Bronchial epithelial cell (primary cell): ENCODE measurements around the gene POC5. TPM values are rescaled to one million over a fixed set of nuclear protein-coding genes. Genes with fewer than 3 reads are reported as not detected.

Source experiments
- DNase-seq: peaks from one replicate; pipeline ENCODE4 v3.0.0-alpha.2; 2010; ENCODE audit warnings: low read depth
- FAIRE-seq: peaks from 2 replicates; lab custom pipeline; 2011; peaks lifted over from hg19 to GRCh38; lab: Jason Lieb, UNC
- H3K27me3 ChIP-seq: 2 replicates; pipeline ENCODE4 v1.5.1; 2011; ENCODE audit warnings: low read length; ENCODE audit not compliant: control insufficient read depth, insufficient read depth
- H3K36me3 ChIP-seq: 2 replicates; pipeline ENCODE4 v1.5.1; 2011; ENCODE audit warnings: low read length; ENCODE audit not compliant: control insufficient read depth, insufficient read depth
- H3K4me3 ChIP-seq: 2 replicates; pipeline ENCODE4 v1.5.1; 2011; ENCODE audit warnings: mild to moderate bottlenecking, low read depth, low read length, control low read depth
- total RNA-seq: library from RNA; depleted of rRNA; stranded (reverse); fragments of >200 nt; gene quantifications from 2 replicates; pipeline ENCODE4 v1.2.1, GENCODE V29; 2014
- TF ChIP-seq, protein P1 (sequence below): IDR thresholded peaks from 2 replicates; pipeline ENCODE4 v1.5.1; 2011; ENCODE audit warnings: mild to moderate bottlenecking, moderate library complexity, low read length, control low read depth, inconsistent platforms; ENCODE audit not compliant: insufficient read depth, severe bottlenecking

Gene POC5
- total RNA-seq, 1 donor from 2014 or later: 16.3 TPM

DNA sequence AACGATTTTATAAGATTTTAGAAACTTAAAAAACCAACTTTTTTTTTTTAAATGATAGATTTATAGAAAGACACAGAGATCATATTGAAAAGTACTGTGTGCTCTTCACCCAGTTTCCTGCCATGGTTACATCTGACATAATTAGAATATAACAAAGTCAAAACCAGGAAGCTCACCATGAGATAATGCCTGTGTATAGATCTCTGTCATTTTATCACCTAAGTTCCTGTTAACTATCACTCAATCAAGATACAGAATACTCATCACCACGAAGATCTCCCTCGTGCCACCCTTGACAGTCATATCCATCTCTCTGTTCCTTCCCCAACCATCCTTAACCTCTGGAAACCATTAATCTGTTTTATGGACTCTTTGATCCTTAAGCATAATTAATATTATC is 39.1 kb downstream of the POC5 start:
- Histone ChIP-seq H3K4me3 (no peak overlapping the region), H3K27me3 (no peaks in the 10 kb centered on the region), H3K36me3 (peaks cover 2% of the 10 kb centered on the region)
- DNase-seq (no peak), FAIRE-seq (no peak)
- TF ChIP-seq, protein P1, sequence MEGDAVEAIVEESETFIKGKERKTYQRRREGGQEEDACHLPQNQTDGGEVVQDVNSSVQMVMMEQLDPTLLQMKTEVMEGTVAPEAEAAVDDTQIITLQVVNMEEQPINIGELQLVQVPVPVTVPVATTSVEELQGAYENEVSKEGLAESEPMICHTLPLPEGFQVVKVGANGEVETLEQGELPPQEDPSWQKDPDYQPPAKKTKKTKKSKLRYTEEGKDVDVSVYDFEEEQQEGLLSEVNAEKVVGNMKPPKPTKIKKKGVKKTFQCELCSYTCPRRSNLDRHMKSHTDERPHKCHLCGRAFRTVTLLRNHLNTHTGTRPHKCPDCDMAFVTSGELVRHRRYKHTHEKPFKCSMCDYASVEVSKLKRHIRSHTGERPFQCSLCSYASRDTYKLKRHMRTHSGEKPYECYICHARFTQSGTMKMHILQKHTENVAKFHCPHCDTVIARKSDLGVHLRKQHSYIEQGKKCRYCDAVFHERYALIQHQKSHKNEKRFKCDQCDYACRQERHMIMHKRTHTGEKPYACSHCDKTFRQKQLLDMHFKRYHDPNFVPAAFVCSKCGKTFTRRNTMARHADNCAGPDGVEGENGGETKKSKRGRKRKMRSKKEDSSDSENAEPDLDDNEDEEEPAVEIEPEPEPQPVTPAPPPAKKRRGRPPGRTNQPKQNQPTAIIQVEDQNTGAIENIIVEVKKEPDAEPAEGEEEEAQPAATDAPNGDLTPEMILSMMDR: no peak

DNA sequence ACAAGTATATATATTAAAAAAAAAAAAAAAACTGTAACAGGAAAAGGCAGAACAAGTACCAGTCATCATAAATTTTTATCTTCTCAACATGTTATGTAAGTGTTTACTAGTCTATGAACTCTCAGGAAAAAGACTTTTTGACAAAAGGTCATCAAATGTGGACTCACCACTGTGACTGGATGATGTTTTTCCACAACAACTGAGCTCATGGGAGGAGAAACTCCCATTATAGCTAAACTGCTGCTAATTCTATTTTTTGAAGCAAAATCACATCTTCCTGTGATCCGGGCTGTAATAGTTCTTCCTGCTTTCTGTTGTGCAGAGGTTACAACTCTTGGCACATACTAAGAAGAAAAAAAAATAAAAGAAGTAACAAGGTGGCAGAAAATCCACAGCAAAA is 39.6 kb downstream of the POC5 start:
- no peak for FAIRE-seq
- no peaks in the 10 kb centered on the region for H3K27me3 ChIP-seq
- no peak for DNase-seq
- no peak overlapping the region for H3K4me3 ChIP-seq
- TF ChIP-seq, protein P1: no peak
- peaks cover 2% of the 10 kb centered on the region for H3K36me3 ChIP-seq

DNA sequence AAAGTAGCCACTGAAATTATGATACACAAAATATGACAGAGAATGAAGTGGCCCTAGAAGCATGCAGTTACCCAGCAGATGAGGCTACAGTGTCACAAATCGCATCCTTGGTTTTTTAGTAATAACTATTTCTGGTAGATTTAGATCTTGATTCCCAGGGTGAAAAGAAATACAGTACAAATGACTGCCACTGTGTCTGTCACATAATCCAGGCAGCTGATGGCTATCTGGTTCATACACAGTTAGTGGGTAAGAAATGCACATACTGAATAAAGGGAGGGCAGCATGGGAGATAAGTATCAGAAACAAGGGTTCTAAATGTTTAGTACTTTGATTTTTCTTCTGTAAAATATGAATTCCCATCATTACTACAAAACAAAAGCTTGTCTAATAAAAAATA is 41.5 kb downstream of the POC5 start:
- no peak for FAIRE-seq
- H3K4me3 ChIP-seq: no peak overlapping the region
- TF ChIP-seq, protein P1: no peak
- no peak for DNase-seq
- H3K36me3 ChIP-seq: peaks cover 2% of the 10 kb centered on the region
- H3K27me3 ChIP-seq: no peaks in the 10 kb centered on the region

DNA sequence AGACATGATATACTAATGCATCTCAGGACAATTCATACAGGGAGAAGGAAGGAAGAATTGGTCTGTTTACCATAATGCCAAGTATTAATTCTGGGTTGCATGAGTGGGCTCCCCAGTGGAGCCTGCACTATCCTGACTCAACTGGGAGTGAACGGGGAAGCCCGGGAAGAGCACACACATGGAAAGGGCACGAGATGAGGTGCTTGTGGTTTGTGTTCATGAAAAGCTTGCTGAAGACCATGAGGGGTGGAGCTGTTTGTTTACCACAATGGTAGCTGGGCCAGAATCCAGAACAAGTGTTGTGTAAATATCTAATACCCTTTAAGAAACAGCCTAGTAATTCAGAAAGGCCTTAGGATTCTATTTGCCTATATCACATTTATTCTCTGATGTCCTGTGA is 44.6 kb downstream of the POC5 start:
- DNase-seq: no peak
- Histone ChIP-seq H3K27me3 (no peaks in the 10 kb centered on the region), H3K36me3 (peaks cover 2% of the 10 kb centered on the region), H3K4me3 (no peak overlapping the region)
- TF ChIP-seq, protein P1: no peak
- FAIRE-seq: no peak

DNA sequence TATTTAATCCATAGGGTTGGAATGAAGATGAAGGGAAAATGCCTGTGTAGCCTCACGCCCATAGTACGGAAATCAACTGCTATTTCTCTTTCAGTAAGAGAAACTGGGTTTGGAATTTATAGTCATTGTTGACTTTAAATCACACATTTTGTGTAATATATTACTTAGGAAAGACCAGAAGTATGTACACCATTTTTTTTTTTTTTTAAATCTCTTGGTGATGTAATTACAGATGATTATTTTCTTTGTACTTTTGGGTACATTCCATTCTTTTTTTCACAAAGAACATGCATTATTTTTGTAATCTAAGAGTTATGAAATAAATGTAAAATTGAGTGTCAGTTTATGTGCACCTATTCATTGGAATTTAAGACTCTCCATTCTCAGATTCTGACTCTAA is 45.7 kb downstream of the POC5 start:
- peaks cover 2% of the 10 kb centered on the region for H3K36me3 ChIP-seq
- TF ChIP-seq, protein P1: no peak
- DNase-seq: no peak
- FAIRE-seq: no peak
- no peak overlapping the region for H3K4me3 ChIP-seq
- no peaks in the 10 kb centered on the region for H3K27me3 ChIP-seq

DNA sequence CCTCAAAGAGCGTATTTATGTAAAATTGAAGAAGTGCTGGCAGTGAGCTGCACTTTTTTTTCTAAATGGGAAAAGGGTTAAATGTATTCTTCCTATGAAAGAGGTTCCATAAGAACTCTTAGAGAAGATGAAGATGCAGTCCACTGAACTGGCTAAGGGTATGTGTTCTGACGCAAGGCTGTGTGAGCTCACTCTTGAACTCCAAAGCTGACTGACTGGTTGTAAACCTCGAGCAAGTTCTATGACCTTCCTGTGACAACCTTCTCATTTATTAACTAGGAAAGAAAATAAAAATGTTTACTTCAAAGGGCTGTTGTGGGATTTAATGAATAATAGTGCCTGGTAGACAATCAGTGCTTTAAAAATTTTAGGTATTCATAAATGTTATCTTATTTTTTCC is 46.7 kb downstream of the POC5 start:
- DNase-seq: no peak
- H3K27me3 ChIP-seq: no peaks in the 10 kb centered on the region
- H3K4me3 ChIP-seq: no peak overlapping the region
- no peak for FAIRE-seq
- peaks cover 2% of the 10 kb centered on the region for H3K36me3 ChIP-seq
- TF ChIP-seq, protein P1: no peak
